Measurements from ENCODE around the gene TRIM51. TPM values are rescaled to one million over a fixed set of nuclear protein-coding genes. Genes with fewer than 3 reads are reported as not detected.

TRIM51 gene
- total RNA-seq, 1 experiment from 2014 or later = not detected

DNA sequence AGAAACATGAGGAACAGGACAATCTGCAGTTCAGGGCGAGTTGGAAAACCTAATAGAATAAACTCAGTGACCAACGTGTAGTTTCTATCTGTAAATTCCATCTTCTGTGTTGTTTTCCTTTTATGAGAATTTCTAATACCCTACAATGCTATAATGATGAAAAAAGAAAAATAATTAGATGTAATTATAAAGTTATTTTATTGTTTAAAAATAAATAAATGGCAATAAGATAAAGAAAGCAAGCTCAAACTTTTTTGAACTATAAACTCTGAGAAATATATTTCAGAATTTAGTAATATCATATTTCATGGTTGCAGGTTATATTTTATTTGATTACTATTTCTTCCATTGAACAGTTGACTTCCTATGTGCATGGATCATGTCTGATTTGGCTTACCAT lies 53.2 kb downstream of the TRIM51 start, which contains the start of gene OR5I1:
TSS of gene OR5I1 (minus strand) at position 101 of the 400 bp plus-strand sequence. CDS start at position 101, 0 bp downstream.
- CTCF ChIA-PET = no interaction called here
- BruUV-seq (replicated peaks) = no TSS peak
- intact Hi-C loops (cut with micrococcal nuclease; ENCODE audit: unreplicated experiment) = loop anchor here (5.0 kb wide), 1 partner anchor 219 kb away; no protein-coding TSS in a partner anchor
- H3K36me3 ChIP-seq (ENCODE audit: control insufficient read depth, insufficient read depth, low read length) = no peaks in the 10 kb centered on the region
- H3K4me1 ChIP-seq = no peaks in the 10 kb centered on the region
- Mint-ChIP-seq H3K4me1 (ENCODE audit: low read depth, unreplicated experiment) (no peaks in the 10 kb centered on the region), H3K27me3 (ENCODE audit: insufficient read depth, unreplicated experiment) (peaks cover 2% of the 10 kb centered on the region), H3K4me3 (ENCODE audit: unreplicated experiment) (no peak within 1 kb of the TSS), H3K27ac (ENCODE audit: unreplicated experiment) (no peak within 1 kb of the TSS), H3K36me3 (ENCODE audit: insufficient read depth, unreplicated experiment) (no peaks in the 10 kb centered on the region), H3K9me3 (ENCODE audit: unreplicated experiment) (no peaks in the 10 kb centered on the region)
- no peak for DNase-seq
- TF ChIP-seq, protein P1, sequence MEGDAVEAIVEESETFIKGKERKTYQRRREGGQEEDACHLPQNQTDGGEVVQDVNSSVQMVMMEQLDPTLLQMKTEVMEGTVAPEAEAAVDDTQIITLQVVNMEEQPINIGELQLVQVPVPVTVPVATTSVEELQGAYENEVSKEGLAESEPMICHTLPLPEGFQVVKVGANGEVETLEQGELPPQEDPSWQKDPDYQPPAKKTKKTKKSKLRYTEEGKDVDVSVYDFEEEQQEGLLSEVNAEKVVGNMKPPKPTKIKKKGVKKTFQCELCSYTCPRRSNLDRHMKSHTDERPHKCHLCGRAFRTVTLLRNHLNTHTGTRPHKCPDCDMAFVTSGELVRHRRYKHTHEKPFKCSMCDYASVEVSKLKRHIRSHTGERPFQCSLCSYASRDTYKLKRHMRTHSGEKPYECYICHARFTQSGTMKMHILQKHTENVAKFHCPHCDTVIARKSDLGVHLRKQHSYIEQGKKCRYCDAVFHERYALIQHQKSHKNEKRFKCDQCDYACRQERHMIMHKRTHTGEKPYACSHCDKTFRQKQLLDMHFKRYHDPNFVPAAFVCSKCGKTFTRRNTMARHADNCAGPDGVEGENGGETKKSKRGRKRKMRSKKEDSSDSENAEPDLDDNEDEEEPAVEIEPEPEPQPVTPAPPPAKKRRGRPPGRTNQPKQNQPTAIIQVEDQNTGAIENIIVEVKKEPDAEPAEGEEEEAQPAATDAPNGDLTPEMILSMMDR (IDR thresholded peaks at IDR 0.05; ENCODE audit: insufficient read depth in 1 of 2, low read depth in 1 of 2, low read length in 1 of 2, severe bottlenecking in 1 of 2, unreplicated experiment in 1 of 2) = no peak
- POLR2A ChIA-PET = no interaction called here
- H3K4me3 ChIP-seq (ENCODE audit: low read depth, low read length) = no peak within 1 kb of the TSS
- no peaks in the 10 kb centered on the region for H3K9me3 ChIP-seq
- H3K27me3 ChIP-seq (replicated peaks; ENCODE audit: control insufficient read depth, insufficient read depth, low read length) = no peaks in the 10 kb centered on the region; the same call in 1 of the 2 replicates

Other genes starting within 250 kb of the TRIM51 start
- gene OR4P4, start 248.2 kb upstream of the TRIM51 start, total RNA-seq (2022) = not detected in 2 replicates
- gene OR4S2, start 235.0 kb upstream of the TRIM51 start, total RNA-seq (2022) = not detected in 2 replicates
- gene OR4C6, start 221.1 kb upstream of the TRIM51 start, total RNA-seq (2022) = not detected in 2 replicates
- gene OR5D13, start 109.9 kb upstream of the TRIM51 start, total RNA-seq (2022) = not detected in 2 replicates
- gene OR5D14, start 87.7 kb upstream of the TRIM51 start, total RNA-seq (2022) = not detected in 2 replicates
- gene OR5L1, start 71.9 kb upstream of the TRIM51 start, total RNA-seq (2022) = not detected in 2 replicates
- not detected in 2 replicates for gene OR5D18, start 63.7 kb upstream of the TRIM51 start, total RNA-seq (2022)
- gene OR5L2, start 56.1 kb upstream of the TRIM51 start, total RNA-seq (2022) = not detected in 2 replicates
- gene OR5D16, start 44.5 kb upstream of the TRIM51 start, total RNA-seq (2022) = not detected in 2 replicates
- not detected in 2 replicates for gene OR5W2, start 31.3 kb downstream of the TRIM51 start, total RNA-seq (2022)
- not detected in 2 replicates for gene OR5I1, start 53.1 kb downstream of the TRIM51 start, total RNA-seq (2022)
- gene OR10AG1, start 86.6 kb downstream of the TRIM51 start, total RNA-seq (2022) = not detected in 2 replicates
- not detected in 2 replicates for gene OR5F1, start 111.3 kb downstream of the TRIM51 start, total RNA-seq (2022)
- gene OR5AS1, start 144.4 kb downstream of the TRIM51 start, total RNA-seq (2022) = not detected in 2 replicates
- gene OR8I2, start 210.0 kb downstream of the TRIM51 start, total RNA-seq (2022) = not detected in 2 replicates
- not detected in 2 replicates for gene OR8H2, start 220.4 kb downstream of the TRIM51 start, total RNA-seq (2022)
- not detected in 2 replicates for gene OR8H3, start 239.1 kb downstream of the TRIM51 start, total RNA-seq (2022)